DOHH2 (cell line): ENCODE results near the gene ZRANB3.
A peak's percentile ranks its signal among the peaks of the same experiment; 100 is the strongest.

Experiments used
- H3F3A ChIP-seq: fragments of 200-600 bp; sonication (generic), shearing (Covaris generic); 2 replicates; pipeline ENCODE4 v1.6.0; 2016; ENCODE audit warnings: antibody characterized with exemption, mild to moderate bottlenecking; ENCODE audit not compliant: control insufficient read depth, insufficient read depth
- H3K27ac ChIP-seq: fragments of 200-600 bp; sonication (generic); 2 replicates; pipeline ENCODE4 v1.5.1; 2014; ENCODE audit warnings: low read depth, mild to moderate bottlenecking, low read length, moderate library complexity
- H3K27me3 ChIP-seq: fragments of 200-600 bp; sonication (generic); 2 replicates; pipeline ENCODE4 v1.6.1; 2014; ENCODE audit warnings: mild to moderate bottlenecking, low read length, mixed read lengths; ENCODE audit not compliant: control insufficient read depth
- H3K36me3 ChIP-seq: fragments of 200-600 bp; sonication (generic); 2 replicates; pipeline ENCODE4 v1.6.1; 2014; ENCODE audit warnings: mild to moderate bottlenecking, low read length, moderate library complexity, mixed read lengths; ENCODE audit not compliant: control insufficient read depth
- H3K4me1 ChIP-seq: fragments of 200-600 bp; sonication (generic); 2 replicates; pipeline ENCODE4 v1.6.1; 2014; ENCODE audit warnings: mild to moderate bottlenecking, low read length, mixed read lengths; ENCODE audit not compliant: control insufficient read depth
- H3K4me2 ChIP-seq: fragments of 200-600 bp; sonication (generic); 2 replicates; pipeline ENCODE4 v1.6.0; 2014; ENCODE audit warnings: mild to moderate bottlenecking, low read length, moderate library complexity
- H3K4me3 ChIP-seq: fragments of 200-600 bp; sonication (generic); 2 replicates; pipeline ENCODE4 v1.5.1; 2014; ENCODE audit warnings: mild to moderate bottlenecking, low read length, mixed read lengths
- H3K79me2 ChIP-seq: fragments of 200-600 bp; sonication (generic); 2 replicates; pipeline ENCODE4 v1.6.1; 2014; ENCODE audit warnings: mild to moderate bottlenecking, low read length, mixed read lengths; ENCODE audit not compliant: control insufficient read depth
- H3K9me2 ChIP-seq: fragments of 200-600 bp; sonication (generic); replicated peaks from 2 replicates; pipeline ENCODE4 v1.6.1; 2014; ENCODE audit warnings: mild to moderate bottlenecking, low read length, mixed read lengths; ENCODE audit not compliant: control insufficient read depth
- H3K9me3 ChIP-seq: fragments of 200-600 bp; sonication (generic); 2 replicates; pipeline ENCODE4 v1.6.1; 2014; ENCODE audit warnings: antibody characterized with exemption, low read length, mixed read lengths; ENCODE audit not compliant: control insufficient read depth, insufficient read depth
- H4K20me1 ChIP-seq: fragments of 200-600 bp; sonication (generic); 2 replicates; pipeline ENCODE4 v1.6.0; 2014; ENCODE audit warnings: low read depth, mild to moderate bottlenecking, antibody characterized with exemption, low read length, moderate library complexity; ENCODE audit not compliant: control insufficient read depth, insufficient read depth
- CTCF ChIP-seq: fragments of 200-600 bp; sonication (generic); IDR thresholded peaks from one replicate; pipeline ENCODE4 v1.5.1; 2014; ENCODE audit warnings: antibody characterized with exemption, mild to moderate bottlenecking, low read depth, low read length; ENCODE audit not compliant: poor library complexity, severe bottlenecking
- EZH2phosphoT487 ChIP-seq: fragments of 200-600 bp; sonication (generic); IDR thresholded peaks from 2 replicates; pipeline ENCODE4 v1.6.1; 2017; ENCODE audit warnings: borderline replicate concordance, mild to moderate bottlenecking, antibody characterized with exemption, low read length, moderate library complexity, mixed read lengths

Gene ZRANB3

GRCh38 chr2:135218426-135218825 lies 312.6 kb downstream of the ZRANB3 start:
- no peaks in the 10 kb centered on the region for H3K27me3 ChIP-seq
- no peak overlapping the region for H3K4me3 ChIP-seq
- no peak overlapping the region for H3K27ac ChIP-seq
- no peaks in the 10 kb centered on the region for H3K4me1 ChIP-seq
- no peaks in the 10 kb centered on the region for H3K9me3 ChIP-seq
- H3K36me3 ChIP-seq, result peaks cover 5% of the 10 kb centered on the region; the same call in 1 of the 2 replicates
- TF ChIP-seq EZH2phosphoT487, result no peak
- TF ChIP-seq CTCF, result no peak
- no peaks in the 10 kb centered on the region for H3F3A ChIP-seq
- no peaks in the 10 kb centered on the region for H3K9me2 ChIP-seq
- H3K4me2 ChIP-seq, result no peak overlapping the region
- no peaks in the 10 kb centered on the region for H3K79me2 ChIP-seq
- no peaks in the 10 kb centered on the region for H4K20me1 ChIP-seq

- no peak overlapping the region for H3K4me2 ChIP-seq
Observed at GRCh38 chr2:135212757-135213156, 318.3 kb downstream of the ZRANB3 start.

GRCh38 chr2:135208016-135208415 lies 323.0 kb downstream of the ZRANB3 start:
- H3F3A ChIP-seq, result no peaks in the 10 kb centered on the region
- no peaks in the 10 kb centered on the region for H4K20me1 ChIP-seq
- H3K4me3 ChIP-seq, result peak overlapping the region; percentile 18; the same call in 1 of the 2 replicates
- TF ChIP-seq CTCF (no peak), EZH2phosphoT487 (no peak)
- no peaks in the 10 kb centered on the region for H3K27me3 ChIP-seq
- H3K9me3 ChIP-seq, result no peaks in the 10 kb centered on the region
- peak overlapping the region; percentile 41 for H3K4me2 ChIP-seq
- H3K4me1 ChIP-seq, result peaks cover 20% of the 10 kb centered on the region
- H3K9me2 ChIP-seq, result no peaks in the 10 kb centered on the region
- H3K79me2 ChIP-seq, result no peaks in the 10 kb centered on the region
- peak overlapping the region; percentile 16 for H3K27ac ChIP-seq
- no peaks in the 10 kb centered on the region for H3K36me3 ChIP-seq

More at GRCh38 chr2:135212757-135213156, 318.3 kb downstream of the ZRANB3 start:
- Histone ChIP-seq H3F3A (no peaks in the 10 kb centered on the region), H4K20me1 (no peaks in the 10 kb centered on the region), H3K27ac (no peak overlapping the region), H3K27me3 (no peaks in the 10 kb centered on the region), H3K9me2 (no peaks in the 10 kb centered on the region), H3K9me3 (no peaks in the 10 kb centered on the region), H3K4me1 (peaks cover 13% of the 10 kb centered on the region), H3K36me3 (peaks cover 5% of the 10 kb centered on the region; the same call in 1 of the 2 replicates), H3K79me2 (no peaks in the 10 kb centered on the region), H3K4me3 (no peak overlapping the region)
- TF ChIP-seq EZH2phosphoT487 (no peak), CTCF (no peak)

DNA sequence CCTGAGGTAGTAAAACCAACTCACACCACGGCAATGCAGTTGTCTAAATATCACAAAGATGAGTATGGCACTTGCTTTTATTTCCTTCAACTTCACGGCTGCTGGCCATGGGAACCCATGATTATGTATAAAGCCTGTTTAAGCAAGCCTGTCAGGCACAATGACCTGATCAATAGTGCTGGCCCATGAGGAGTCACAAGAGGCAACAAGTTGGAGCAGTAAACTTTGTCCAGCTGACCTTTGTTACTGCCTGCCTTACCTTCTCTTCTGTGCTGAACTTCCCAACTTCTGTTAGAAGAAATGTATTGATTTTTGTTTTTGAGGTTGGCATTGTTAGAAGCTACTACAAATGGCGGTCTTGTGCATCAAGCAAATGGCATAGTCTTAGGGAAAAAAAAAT lies 327.1 kb downstream of the ZRANB3 start:
- Histone ChIP-seq H3K27me3 (no peaks in the 10 kb centered on the region), H3K4me3 (no peak overlapping the region)
- TF ChIP-seq EZH2phosphoT487 (no peak), CTCF (no peak)

More for the DNA sequence above, 327.1 kb downstream of the ZRANB3 start:
- Histone ChIP-seq H3K9me3 (no peaks in the 10 kb centered on the region), H3K4me2 (no peak overlapping the region), H3K27ac (no peak overlapping the region), H3K79me2 (no peaks in the 10 kb centered on the region), H3K4me1 (peaks cover 19% of the 10 kb centered on the region), H3K9me2 (no peaks in the 10 kb centered on the region), H4K20me1 (no peaks in the 10 kb centered on the region), H3K36me3 (no peaks in the 10 kb centered on the region), H3F3A (no peaks in the 10 kb centered on the region)
